ENCODE measurements around the gene ZC3HAV1.
"Not testable (repeated sequence)": the region's sequence is repeated elsewhere in the genome, so short reads cannot be mapped to it uniquely, and the experiment has no call there.

The ZC3HAV1 gene

DNA sequence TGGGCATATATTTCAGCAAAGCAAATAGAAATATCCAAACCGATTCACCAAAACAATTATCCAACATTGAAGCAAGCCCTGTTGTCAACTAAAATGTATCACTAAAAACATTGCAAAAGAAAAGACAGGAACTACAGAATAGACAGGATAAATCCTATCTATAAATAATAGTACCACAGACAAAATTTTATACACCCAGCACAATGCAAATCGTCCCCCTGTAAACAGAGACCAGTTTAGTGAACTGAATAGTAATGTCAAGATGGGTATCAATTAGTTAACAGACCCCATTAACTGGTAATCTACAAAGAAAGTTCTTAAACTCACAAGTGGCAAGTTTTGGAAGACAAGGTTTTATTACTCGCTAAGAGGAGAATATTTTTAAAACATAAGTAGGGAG lies 4.0 kb downstream of the ZC3HAV1 start:
- H3K36me3 Mint-ChIP-seq (ENCODE audit: low read depth) = peaks cover 79% of the 10 kb centered on the region

DNA sequence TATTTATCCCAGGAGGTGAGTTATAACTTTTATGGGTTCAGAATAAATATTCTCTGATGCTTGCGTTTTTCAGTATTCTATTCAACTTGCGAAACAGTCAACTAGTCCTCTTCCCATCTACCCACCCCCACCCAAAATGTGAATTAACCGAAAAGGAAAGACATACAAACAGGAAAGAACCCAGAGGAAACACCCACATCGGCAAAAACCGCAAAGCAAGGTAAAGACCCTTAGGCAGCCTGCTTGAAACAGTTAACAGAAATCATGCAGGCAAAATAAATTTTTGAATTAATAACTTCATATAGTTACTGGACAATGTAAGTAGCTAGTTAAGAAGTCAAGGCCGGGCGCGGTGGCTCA lies 5.4 kb downstream of the ZC3HAV1 start:
- Mint-ChIP-seq H3K9me3 (no peaks in the 10 kb centered on the region), H3K27me3 (no peaks in the 10 kb centered on the region), H3K36me3 (ENCODE audit: low read depth) (peaks cover 83% of the 10 kb centered on the region), H3K27ac (peak overlapping the region; percentile 95), H3K4me3 (peak overlapping the region; percentile 98), H3K4me1 (ENCODE audit: low read depth) (peaks cover 39% of the 10 kb centered on the region)
- no peak for DNase-seq

More for the DNA sequence above, 4.0 kb downstream of the ZC3HAV1 start:
- no peak for DNase-seq
- peak overlapping the region; percentile 98 for H3K4me3 Mint-ChIP-seq
- peak overlapping the region; percentile 95 for H3K27ac Mint-ChIP-seq
- peaks cover 35% of the 10 kb centered on the region for H3K4me1 Mint-ChIP-seq (ENCODE audit: low read depth)
- H3K27me3 Mint-ChIP-seq = no peaks in the 10 kb centered on the region
- H3K9me3 Mint-ChIP-seq = no peaks in the 10 kb centered on the region

- Mint-ChIP-seq H3K4me3 (peak overlapping the region; percentile 98), H3K36me3 (ENCODE audit: low read depth) (peaks cover 83% of the 10 kb centered on the region), H3K9me3 (no peaks in the 10 kb centered on the region), H3K4me1 (ENCODE audit: low read depth) (peaks cover 47% of the 10 kb centered on the region), H3K27me3 (no peaks in the 10 kb centered on the region), H3K27ac (peak overlapping the region; percentile 95)
- no peak for DNase-seq
These were observed 6.3 kb downstream of the ZC3HAV1 start for GRCh38 chr7:139103057-139103815.

- Mint-ChIP-seq H3K36me3 (ENCODE audit: low read depth) (peaks cover 78% of the 10 kb centered on the region), H3K4me3 (peak overlapping the region; percentile 85), H3K4me1 (ENCODE audit: low read depth) (peaks cover 58% of the 10 kb centered on the region), H3K27ac (peak overlapping the region; percentile 97)
- H3K27me3 Mint-ChIP-seq, DNase-seq, H3K9me3 Mint-ChIP-seq: not testable (repeated sequence)
These were observed 7.8 kb downstream of the ZC3HAV1 start for GRCh38 chr7:139101637-139102158.

DNA sequence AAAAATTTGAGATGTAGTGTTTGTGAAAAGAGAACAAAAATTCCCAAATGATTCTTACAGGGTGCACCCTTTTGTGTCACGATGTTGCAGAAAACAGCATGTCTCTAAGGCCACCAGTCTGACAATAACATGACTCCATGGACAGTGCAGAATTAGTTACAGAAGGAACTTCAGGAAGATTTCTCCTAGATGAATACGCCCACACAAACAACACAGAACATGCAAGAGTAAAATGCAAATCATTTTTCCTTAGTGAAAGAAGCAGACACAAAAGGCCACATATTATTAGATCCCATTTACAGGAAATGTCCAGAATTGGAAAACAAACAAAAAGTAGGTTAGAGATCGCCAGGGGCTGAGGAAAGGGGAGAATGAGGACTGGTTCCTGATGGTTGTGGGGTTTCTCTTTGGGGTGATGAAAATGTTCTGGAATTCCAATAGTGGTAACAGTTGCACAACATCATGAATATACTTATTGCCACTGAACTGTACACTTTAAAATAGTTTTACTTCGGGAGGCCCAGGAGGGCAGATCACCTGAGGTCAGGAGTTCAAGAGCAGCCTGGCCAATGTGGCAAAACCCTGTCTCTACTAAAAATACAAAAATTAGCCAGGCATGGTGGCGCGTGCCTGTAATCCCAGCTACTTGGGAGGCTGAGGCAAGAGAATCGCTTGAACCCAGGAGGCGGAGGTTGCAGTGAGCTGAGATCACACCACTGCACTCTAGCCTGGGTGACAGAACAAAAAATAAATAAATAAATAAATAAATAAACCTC lies 10.2 kb downstream of the ZC3HAV1 start:
- Mint-ChIP-seq H3K4me1 (ENCODE audit: low read depth) (peaks cover 80% of the 10 kb centered on the region), H3K9me3 (no peaks in the 10 kb centered on the region), H3K36me3 (ENCODE audit: low read depth) (peaks cover 86% of the 10 kb centered on the region), H3K27ac (peak overlapping the region; percentile 93), H3K4me3 (peak overlapping the region; percentile 68), H3K27me3 (no peaks in the 10 kb centered on the region)
- DNase-seq = no peak

- H3K27me3 Mint-ChIP-seq = no peaks in the 10 kb centered on the region
- peaks cover 92% of the 10 kb centered on the region for H3K36me3 Mint-ChIP-seq (ENCODE audit: low read depth)
- peak overlapping the region; percentile 72 for H3K4me3 Mint-ChIP-seq
- DNase-seq = peak; percentile 72
- H3K4me1 Mint-ChIP-seq (ENCODE audit: low read depth) = peaks cover 88% of the 10 kb centered on the region
- H3K27ac Mint-ChIP-seq = peak overlapping the region; percentile 95
- no peaks in the 10 kb centered on the region for H3K9me3 Mint-ChIP-seq
These were observed 14.3 kb downstream of the ZC3HAV1 start for GRCh38 chr7:139095194-139095659.

GRCh38 chr7:139094596-139094995 lies 14.9 kb downstream of the ZC3HAV1 start:
- Mint-ChIP-seq H3K36me3 (ENCODE audit: low read depth) (peaks cover 90% of the 10 kb centered on the region), H3K9me3 (no peaks in the 10 kb centered on the region), H3K4me1 (ENCODE audit: low read depth) (peaks cover 87% of the 10 kb centered on the region), H3K27me3 (no peaks in the 10 kb centered on the region), H3K27ac (peak overlapping the region; percentile 95), H3K4me3 (peak overlapping the region; percentile 72)
- DNase-seq = no peak

DNA sequence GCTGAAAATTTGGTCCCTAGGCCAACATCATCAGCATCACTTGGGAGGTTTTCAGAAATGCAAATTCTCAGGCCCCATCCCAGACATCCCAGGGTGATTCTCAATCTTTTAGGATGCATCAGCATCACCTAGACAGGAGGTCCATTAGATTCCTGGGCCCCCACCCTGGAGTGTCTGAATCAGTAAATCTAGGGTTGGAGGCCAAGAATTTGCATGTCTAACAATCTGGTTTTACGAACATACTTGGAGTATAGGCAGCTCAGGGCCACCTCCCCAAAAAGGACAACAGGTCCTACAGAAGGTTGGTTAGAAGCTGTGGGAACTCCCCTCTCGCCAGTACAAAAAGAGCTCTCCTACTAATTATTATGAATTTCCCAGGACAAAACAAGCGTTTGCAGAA lies 15.5 kb downstream of the ZC3HAV1 start:
- Mint-ChIP-seq H3K9me3 (peaks cover 2% of the 10 kb centered on the region), H3K27me3 (no peaks in the 10 kb centered on the region), H3K27ac (peak overlapping the region; percentile 95), H3K36me3 (ENCODE audit: low read depth) (peaks cover 90% of the 10 kb centered on the region), H3K4me1 (ENCODE audit: low read depth) (peaks cover 87% of the 10 kb centered on the region), H3K4me3 (peak overlapping the region; percentile 72)
- DNase-seq = no peak

- peak overlapping the region; percentile 72 for H3K4me3 Mint-ChIP-seq
- DNase-seq = peak; percentile 53
- not testable (repeated sequence) for H3K9me3 Mint-ChIP-seq, H3K27me3 Mint-ChIP-seq
- H3K27ac Mint-ChIP-seq = peak overlapping the region; percentile 95
- H3K36me3 Mint-ChIP-seq (ENCODE audit: low read depth) = peaks cover 90% of the 10 kb centered on the region
- peaks cover 85% of the 10 kb centered on the region for H3K4me1 Mint-ChIP-seq (ENCODE audit: low read depth)
These were observed 16.0 kb downstream of the ZC3HAV1 start for GRCh38 chr7:139093512-139093911.

GRCh38 chr7:139092090-139092796 lies 17.3 kb downstream of the ZC3HAV1 start:
- peaks cover 8% of the 10 kb centered on the region for H3K9me3 Mint-ChIP-seq
- DNase-seq = no peak
- no peaks in the 10 kb centered on the region for H3K27me3 Mint-ChIP-seq

DNA sequence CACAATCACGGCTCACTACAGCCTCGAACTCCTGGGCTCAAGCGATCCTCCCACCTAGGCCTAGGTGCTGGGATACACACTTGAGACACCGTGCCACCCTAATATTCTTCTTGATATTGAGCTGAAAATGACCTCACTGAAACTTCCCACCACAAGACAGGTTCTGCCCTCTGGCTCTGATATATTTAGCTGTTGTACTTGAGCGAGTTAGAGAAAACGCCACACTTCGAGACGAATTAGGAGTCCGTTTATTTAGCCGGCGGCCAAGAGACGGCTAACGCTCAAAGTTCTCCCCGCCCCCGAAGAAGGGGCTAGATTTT lies 17.9 kb downstream of the ZC3HAV1 start:
- Mint-ChIP-seq H3K27me3 (no peaks in the 10 kb centered on the region), H3K9me3 (peaks cover 14% of the 10 kb centered on the region), H3K4me1 (ENCODE audit: low read depth) (peaks cover 89% of the 10 kb centered on the region), H3K27ac (peak overlapping the region; percentile 95), H3K4me3 (peak overlapping the region; percentile 72), H3K36me3 (ENCODE audit: low read depth) (peaks cover 96% of the 10 kb centered on the region)
- no peak for DNase-seq

More at GRCh38 chr7:139092090-139092796, 17.3 kb downstream of the ZC3HAV1 start:
- peak overlapping the region; percentile 72 for H3K4me3 Mint-ChIP-seq
- peak overlapping the region; percentile 95 for H3K27ac Mint-ChIP-seq
- H3K4me1 Mint-ChIP-seq (ENCODE audit: low read depth) = peaks cover 87% of the 10 kb centered on the region
- peaks cover 93% of the 10 kb centered on the region for H3K36me3 Mint-ChIP-seq (ENCODE audit: low read depth)

DNA sequence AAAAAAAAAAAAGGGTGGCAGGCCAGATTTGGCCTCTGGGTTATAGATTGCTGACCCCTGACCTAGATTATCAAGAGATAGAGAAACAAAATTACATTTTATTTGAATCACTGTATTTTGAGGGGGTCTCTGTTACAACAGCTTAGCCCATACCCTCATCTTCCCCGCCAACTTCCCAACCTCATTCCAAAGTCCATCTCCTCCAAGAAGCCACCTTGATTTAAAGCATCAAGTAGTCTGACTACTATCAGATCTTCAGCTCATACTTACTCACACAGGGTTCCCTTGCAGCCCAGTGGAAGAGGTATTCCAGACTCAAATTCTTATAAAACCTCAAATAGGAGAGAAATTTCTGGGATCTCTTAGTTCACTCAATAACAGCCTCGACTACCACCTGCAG lies 20.4 kb downstream of the ZC3HAV1 start:
- no peak for DNase-seq
- H3K27ac Mint-ChIP-seq = peak overlapping the region; percentile 82
- H3K9me3 Mint-ChIP-seq = peaks cover 14% of the 10 kb centered on the region
- H3K27me3 Mint-ChIP-seq = no peaks in the 10 kb centered on the region
- peaks cover 96% of the 10 kb centered on the region for H3K36me3 Mint-ChIP-seq (ENCODE audit: low read depth)
- H3K4me3 Mint-ChIP-seq = no peak overlapping the region
- peaks cover 89% of the 10 kb centered on the region for H3K4me1 Mint-ChIP-seq (ENCODE audit: low read depth)

- peak overlapping the region; percentile 72 for H3K27ac Mint-ChIP-seq
- no peak overlapping the region for H3K4me3 Mint-ChIP-seq
- peaks cover 87% of the 10 kb centered on the region for H3K4me1 Mint-ChIP-seq (ENCODE audit: low read depth)
These were observed 21.3 kb downstream of the ZC3HAV1 start for GRCh38 chr7:139088268-139088667.

GRCh38 chr7:139087212-139087611 lies 22.3 kb downstream of the ZC3HAV1 start:
- Mint-ChIP-seq H3K27me3 (no peaks in the 10 kb centered on the region), H3K27ac (peak overlapping the region; percentile 92), H3K4me3 (no peak overlapping the region), H3K4me1 (ENCODE audit: low read depth) (peaks cover 87% of the 10 kb centered on the region), H3K9me3 (peaks cover 14% of the 10 kb centered on the region), H3K36me3 (ENCODE audit: low read depth) (peaks cover 96% of the 10 kb centered on the region)
- no peak for DNase-seq

More at GRCh38 chr7:139088268-139088667, 21.3 kb downstream of the ZC3HAV1 start:
- no peaks in the 10 kb centered on the region for H3K27me3 Mint-ChIP-seq
- no peak for DNase-seq
- H3K36me3 Mint-ChIP-seq (ENCODE audit: low read depth) = peaks cover 96% of the 10 kb centered on the region
- peaks cover 14% of the 10 kb centered on the region for H3K9me3 Mint-ChIP-seq

Data from activated T-cell treated with anti-CD3 and anti-CD28 coated beads, Interleukin-2, amount 50 U/mL, for 24 hours (primary cell).